HEK293 (cell line): ENCODE results near the gene EHD2.
A peak's percentile ranks its signal among the peaks of the same experiment; 100 is the strongest.

Experiments
- CTCF ChIA-PET: fragments of 350-600 bp; formaldehyde crosslinking; extraction: SDS; loops from one replicate; lab custom pipeline; 2021; ENCODE audit warnings: antibody characterized with exemption; lab: Yijun Ruan, JAX
- POLR2A ChIA-PET: fragments of 300-600 bp; formaldehyde crosslinking; extraction: SDS; loops from one replicate; lab custom pipeline; 2020; ENCODE audit warnings: antibody characterized with exemption, inconsistent platforms; lab: Yijun Ruan, JAX
- H3K27ac ChIP-seq: fragments of 200-500 bp; sonication (Bioruptor generic); 2 replicates; pipeline ENCODE4 v1.5.1; 2014; ENCODE audit warnings: low read depth, low read length, control low read depth, inconsistent platforms; ENCODE audit errors: extremely low read depth
- H3K36me3 ChIP-seq, 2 experiments: fragments of 200-500 bp in 1 of 2; sonication (Bioruptor generic) in 1 of 2; 1 replicate in 1 of 2; 2 replicates in 1 of 2; pipeline ENCODE4 v1.5.1; 2014 to 2017; ENCODE audit warnings: inconsistent platforms in 2 of 2, low read length in 2 of 2; ENCODE audit not compliant: control insufficient read depth in 2 of 2, insufficient read depth in 1 of 2
- H3K4me1 ChIP-seq: fragments of 200-500 bp; sonication (Bioruptor generic); 2 replicates; pipeline ENCODE4 v1.5.1; 2014; ENCODE audit warnings: mild to moderate bottlenecking, low read length, inconsistent platforms; ENCODE audit not compliant: control insufficient read depth, insufficient read depth
- H3K4me3 ChIP-seq: 2 replicates; pipeline ENCODE4 v1.5.1; 2011; ENCODE audit warnings: low read depth, mild to moderate bottlenecking, control low read depth, low read length, moderate library complexity
- H3K9me3 ChIP-seq: fragments of 200-500 bp; sonication (Bioruptor generic); 2 replicates; pipeline ENCODE4 v1.5.1; 2014; ENCODE audit warnings: low read depth, low read length, inconsistent platforms; ENCODE audit not compliant: control insufficient read depth, insufficient read depth
- BCL11A ChIP-seq: fragments of 450-650 bp; formaldehyde crosslinking; IDR thresholded peaks from 2 replicates; pipeline ENCODE4 v1.5.1; 2016; ENCODE audit warnings: low read depth, missing biosample characterization, missing genetic modification characterization
- EGR2 ChIP-seq: fragments of 450-650 bp; formaldehyde crosslinking; IDR thresholded peaks from 2 replicates; pipeline ENCODE4 v1.5.1; 2016; ENCODE audit warnings: low read depth, missing biosample characterization, missing genetic modification characterization
- GLIS2 ChIP-seq: fragments of 450-650 bp; formaldehyde crosslinking; IDR thresholded peaks from 2 replicates; pipeline ENCODE4 v1.5.1; 2016; ENCODE audit warnings: missing biosample characterization, missing genetic modification characterization
- OVOL3 ChIP-seq: fragments of 450-650 bp; formaldehyde crosslinking; IDR thresholded peaks from 2 replicates; pipeline ENCODE4 v1.5.1; 2016; ENCODE audit warnings: missing biosample characterization, missing genetic modification characterization
- SALL2 ChIP-seq: fragments of 450-650 bp; formaldehyde crosslinking; IDR thresholded peaks from 2 replicates; pipeline ENCODE4 v1.5.0; 2017; ENCODE audit warnings: missing biosample characterization, mild to moderate bottlenecking, missing genetic modification characterization, borderline replicate concordance
- SP2 ChIP-seq: fragments of 450-650 bp; formaldehyde crosslinking; IDR thresholded peaks from 2 replicates; pipeline ENCODE4 v1.5.1; 2016; ENCODE audit warnings: missing biosample characterization, missing genetic modification characterization
- TCF7L2 ChIP-seq: IDR thresholded peaks from 2 replicates; pipeline ENCODE4 v1.6.1; 2011; ENCODE audit warnings: low read depth, mild to moderate bottlenecking, inconsistent platforms, low read length, moderate library complexity, borderline replicate concordance
- ZBTB17 ChIP-seq: fragments of 450-650 bp; formaldehyde crosslinking; IDR thresholded peaks from 2 replicates; pipeline ENCODE4 v1.5.1; 2016; ENCODE audit warnings: missing biosample characterization, missing genetic modification characterization
- ZBTB8A ChIP-seq: fragments of 450-650 bp; formaldehyde crosslinking; IDR thresholded peaks from 2 replicates; pipeline ENCODE4 v1.5.1; 2016; ENCODE audit warnings: missing biosample characterization, missing genetic modification characterization
- ZNF114 ChIP-seq: fragments of 450-650 bp; formaldehyde crosslinking; IDR thresholded peaks from 2 replicates; pipeline ENCODE4 v1.5.0; 2017; ENCODE audit warnings: missing biosample characterization, missing genetic modification characterization
- ZNF214 ChIP-seq: fragments of 450-650 bp; formaldehyde crosslinking; IDR thresholded peaks from 2 replicates; pipeline ENCODE4 v1.5.1; 2017; ENCODE audit warnings: missing biosample characterization, mild to moderate bottlenecking, missing genetic modification characterization, borderline replicate concordance
- ZNF280C ChIP-seq: fragments of 450-650 bp; formaldehyde crosslinking; IDR thresholded peaks from 2 replicates; pipeline ENCODE4 v1.5.1; 2016; ENCODE audit warnings: missing biosample characterization, missing genetic modification characterization
- ZNF366 ChIP-seq: fragments of 450-650 bp; formaldehyde crosslinking; conservative IDR thresholded peaks from 2 replicates; pipeline ENCODE4 v1.5.1; 2016; ENCODE audit warnings: missing biosample characterization, missing genetic modification characterization
- ZNF530 ChIP-seq: fragments of 450-650 bp; formaldehyde crosslinking; IDR thresholded peaks from 2 replicates; pipeline ENCODE4 v1.5.1; 2016; ENCODE audit warnings: low read depth, missing biosample characterization, missing genetic modification characterization
- ZNF558 ChIP-seq: fragments of 450-650 bp; formaldehyde crosslinking; IDR thresholded peaks from 2 replicates; pipeline ENCODE4 v1.5.1; 2016; ENCODE audit warnings: missing biosample characterization, missing genetic modification characterization
- ZNF654 ChIP-seq: fragments of 450-650 bp; formaldehyde crosslinking; IDR thresholded peaks from 2 replicates; pipeline ENCODE4 v1.5.1; 2016; ENCODE audit warnings: low read depth, missing biosample characterization, missing genetic modification characterization
- ZNF660 ChIP-seq: fragments of 450-650 bp; IDR thresholded peaks from 2 replicates; pipeline ENCODE4 v1.5.1; 2018; ENCODE audit warnings: missing biosample characterization, mild to moderate bottlenecking, missing genetic modification characterization
- ZNF692 ChIP-seq: fragments of 450-650 bp; formaldehyde crosslinking; IDR thresholded peaks from 2 replicates; pipeline ENCODE4 v1.5.1; 2016; ENCODE audit warnings: missing biosample characterization, missing genetic modification characterization
- ZNF747 ChIP-seq: fragments of 450-650 bp; formaldehyde crosslinking; IDR thresholded peaks from 2 replicates; pipeline ENCODE4 v1.5.1; 2016; ENCODE audit warnings: missing biosample characterization, missing genetic modification characterization
- ZNF792 ChIP-seq: fragments of 450-650 bp; formaldehyde crosslinking; IDR thresholded peaks from 2 replicates; pipeline ENCODE4 v1.5.1; 2016; ENCODE audit warnings: missing biosample characterization, missing genetic modification characterization
- ZSCAN16 ChIP-seq: fragments of 450-650 bp; formaldehyde crosslinking; IDR thresholded peaks from 2 replicates; pipeline ENCODE4 v1.5.1; 2016; ENCODE audit warnings: missing biosample characterization, missing genetic modification characterization
- TF ChIP-seq, protein P1 (sequence below): fragments of 450-650 bp; formaldehyde crosslinking; IDR thresholded peaks from 2 replicates; pipeline ENCODE4 v1.5.1; 2016; ENCODE audit warnings: missing biosample characterization, missing genetic modification characterization

Gene EHD2

DNA sequence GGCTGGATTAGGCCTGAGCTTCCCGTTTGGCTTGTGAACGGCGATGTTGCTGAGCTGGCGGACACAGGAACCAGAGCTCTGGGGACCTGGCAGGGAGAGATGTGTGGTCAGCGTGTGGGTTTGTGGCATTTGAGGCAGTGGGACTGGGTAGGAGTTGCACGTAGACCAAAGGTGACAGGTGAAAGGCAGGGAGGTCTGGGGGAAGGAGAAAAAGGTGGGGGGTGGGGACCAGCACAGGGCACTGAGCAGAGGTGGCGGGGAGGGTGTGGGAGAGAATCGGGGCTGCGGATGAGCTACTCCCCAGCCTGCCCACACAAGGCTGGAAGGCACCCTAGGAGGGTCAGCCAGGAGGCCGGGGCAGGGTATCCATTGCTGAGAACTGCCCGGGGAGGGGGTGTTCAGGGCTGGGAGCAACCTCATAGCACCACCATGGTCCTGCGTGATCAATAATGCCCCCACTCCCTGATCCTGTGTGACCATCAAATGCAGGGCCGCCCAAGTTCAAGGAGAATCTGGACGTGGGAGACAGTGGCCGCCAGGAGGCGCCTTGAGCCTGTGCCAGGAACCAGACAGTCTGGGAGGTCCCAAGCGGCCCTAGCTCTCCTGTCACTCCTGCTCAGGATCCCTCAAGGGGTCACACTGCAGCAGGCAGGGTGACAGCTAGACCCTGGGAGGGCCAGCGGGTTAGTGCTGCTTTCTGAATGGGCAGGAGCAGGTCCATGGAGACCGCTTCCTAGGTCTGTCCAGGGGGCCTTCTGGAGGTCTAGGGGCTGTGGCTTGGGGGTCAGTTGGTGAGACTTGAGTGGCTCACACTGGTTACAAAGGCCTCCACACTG, 52.5 kb downstream of the EHD2 start (continued):
- TF ChIP-seq, protein P1, sequence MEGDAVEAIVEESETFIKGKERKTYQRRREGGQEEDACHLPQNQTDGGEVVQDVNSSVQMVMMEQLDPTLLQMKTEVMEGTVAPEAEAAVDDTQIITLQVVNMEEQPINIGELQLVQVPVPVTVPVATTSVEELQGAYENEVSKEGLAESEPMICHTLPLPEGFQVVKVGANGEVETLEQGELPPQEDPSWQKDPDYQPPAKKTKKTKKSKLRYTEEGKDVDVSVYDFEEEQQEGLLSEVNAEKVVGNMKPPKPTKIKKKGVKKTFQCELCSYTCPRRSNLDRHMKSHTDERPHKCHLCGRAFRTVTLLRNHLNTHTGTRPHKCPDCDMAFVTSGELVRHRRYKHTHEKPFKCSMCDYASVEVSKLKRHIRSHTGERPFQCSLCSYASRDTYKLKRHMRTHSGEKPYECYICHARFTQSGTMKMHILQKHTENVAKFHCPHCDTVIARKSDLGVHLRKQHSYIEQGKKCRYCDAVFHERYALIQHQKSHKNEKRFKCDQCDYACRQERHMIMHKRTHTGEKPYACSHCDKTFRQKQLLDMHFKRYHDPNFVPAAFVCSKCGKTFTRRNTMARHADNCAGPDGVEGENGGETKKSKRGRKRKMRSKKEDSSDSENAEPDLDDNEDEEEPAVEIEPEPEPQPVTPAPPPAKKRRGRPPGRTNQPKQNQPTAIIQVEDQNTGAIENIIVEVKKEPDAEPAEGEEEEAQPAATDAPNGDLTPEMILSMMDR (tag by site-specific recombination), result peak; percentile 76
- no peak for TF ChIP-seq SALL2 (tag by site-specific recombination)
- peak; percentile 56; the same call in 1 of the 2 replicates for TF ChIP-seq GLIS2
- no peak for TF ChIP-seq ZNF558 (tag by site-specific recombination)
- no peak for TF ChIP-seq ZNF366
- no peak for TF ChIP-seq TCF7L2
- TF ChIP-seq ZNF654 (tag by site-specific recombination), result 0 out of 2 replicates have a peak, but pooled peaks have one; percentile 13
- TF ChIP-seq EGR2, result peak; percentile 93
- TF ChIP-seq ZBTB8A (tag by site-specific recombination), result no peak
- no peak for TF ChIP-seq ZNF747 (tag by site-specific recombination)
- no peak for TF ChIP-seq ZNF280C
- no peak for TF ChIP-seq SP2 (tag by site-specific recombination)
- no peak for TF ChIP-seq BCL11A (tag by site-specific recombination)
- no peak for TF ChIP-seq ZNF692 (tag by site-specific recombination)
- TF ChIP-seq ZSCAN16 (tag by site-specific recombination), result no peak
- TF ChIP-seq ZNF660, result no peak

DNA sequence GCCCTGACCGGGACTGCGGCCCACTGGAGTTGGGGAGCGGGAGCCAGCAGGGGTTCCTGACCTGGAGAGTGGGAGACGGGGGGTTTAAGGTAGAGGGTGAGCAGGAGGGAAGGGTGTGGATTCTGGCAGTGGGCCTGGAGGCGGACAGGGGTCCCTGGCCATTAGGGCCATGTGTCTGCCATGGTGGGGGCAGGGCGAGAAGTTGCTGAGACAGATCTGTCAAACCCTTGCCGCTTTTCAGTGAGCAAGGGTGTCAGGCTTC, 53.1 kb downstream of the EHD2 start:
- H3K4me3 ChIP-seq, result no peak overlapping the region
- H3K9me3 ChIP-seq, result no peaks in the 10 kb centered on the region
- TF ChIP-seq GLIS2 (no peak), ZNF792 (tag by site-specific recombination) (no peak), ZNF114 (tag by site-specific recombination) (no peak), OVOL3 (tag by site-specific recombination) (no peak)
- TF ChIP-seq, all 188 proteins: peak for 0
- no peak overlapping the region for H3K27ac ChIP-seq
- H3K4me1 ChIP-seq, result no peaks in the 10 kb centered on the region
- POLR2A ChIA-PET, result interaction anchor here (2.3 kb wide), 1 partner anchor 11 kb away, joined by 6 read pairs; no protein-coding TSS in a partner anchor
- CTCF ChIA-PET, result interaction anchor here (0.7 to 8.2 kb wide), 17 partner anchors 9 to 1052 kb away, joined by 3 to 197 read pairs (median 6); partner anchors contain the start of genes EHD2 and NOP53
- H3K36me3 ChIP-seq, result no peaks in the 10 kb centered on the region

DNA sequence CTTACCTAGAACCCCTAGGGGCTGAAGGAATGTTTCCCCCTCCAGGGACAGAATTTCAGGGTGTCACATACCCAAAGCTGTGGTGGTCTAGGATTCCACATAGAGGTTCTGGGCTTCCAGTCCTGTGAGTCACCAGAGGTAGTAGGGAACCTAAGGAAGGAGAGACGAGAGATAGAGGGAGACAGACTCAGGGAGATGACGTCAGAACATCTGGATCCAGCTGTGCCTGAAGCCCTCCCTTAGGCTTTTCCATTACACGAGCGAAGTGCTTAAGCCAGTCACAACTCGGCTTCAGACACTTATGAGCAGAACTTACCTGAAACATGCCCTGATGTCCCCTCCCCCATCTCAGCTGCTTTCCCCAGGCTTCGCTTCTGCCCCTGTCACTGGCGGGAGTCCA, 53.4 kb downstream of the EHD2 start:
- ChIA-PET CTCF (interaction anchor here (0.7 to 8.2 kb wide), 12 partner anchors 9 to 330 kb away, joined by 3 to 197 read pairs (median 10); partner anchors contain the start of gene NOP53), POLR2A (interaction anchor here (1.3 kb wide), 1 partner anchor 11 kb away, joined by 8 read pairs; no protein-coding TSS in a partner anchor)
- H3K9me3 ChIP-seq, result no peaks in the 10 kb centered on the region
- H3K27ac ChIP-seq, result no peak overlapping the region
- TF ChIP-seq ZNF530 (tag by site-specific recombination), result no peak
- TF ChIP-seq ZBTB17 (tag by site-specific recombination), result no peak
- no peak for TF ChIP-seq ZNF214
- TF ChIP-seq EGR2, result no peak
- no peak overlapping the region for H3K4me3 ChIP-seq
- no peaks in the 10 kb centered on the region for H3K36me3 ChIP-seq
- H3K4me1 ChIP-seq, result no peaks in the 10 kb centered on the region
